ENCODE data around the gene SSTR3. TPM values are rescaled to one million over a fixed set of nuclear protein-coding genes. Genes with fewer than 3 reads are reported as not detected.

SSTR3 gene
- total RNA-seq, 1 donor from 2014 or later: not detected

GRCh38 chr22:37224757-37225420 lies 12.6 kb upstream of the SSTR3 start:
- no peaks in the 10 kb centered on the region for H3K36me3 Mint-ChIP-seq (ENCODE audit: low read depth)
- H3K27me3 Mint-ChIP-seq (ENCODE audit: low read depth): peaks cover 13% of the 10 kb centered on the region
- H3K4me1 Mint-ChIP-seq (ENCODE audit: low read depth): peaks cover 19% of the 10 kb centered on the region
- H3K4me3 Mint-ChIP-seq (ENCODE audit: unreplicated experiment): no peak overlapping the region
- no peak for DNase-seq (ENCODE audit: low spot score)
- H3K27ac Mint-ChIP-seq (ENCODE audit: unreplicated experiment): no peak overlapping the region
- H3K9me3 Mint-ChIP-seq (ENCODE audit: low read depth): no peaks in the 10 kb centered on the region
- no peak for TF ChIP-seq CTCF (IDR thresholded peaks at IDR 0.05)

- Mint-ChIP-seq H3K4me1 (ENCODE audit: low read depth) (peaks cover 12% of the 10 kb centered on the region), H3K27ac (ENCODE audit: unreplicated experiment) (no peak overlapping the region), H3K36me3 (ENCODE audit: low read depth) (no peaks in the 10 kb centered on the region), H3K27me3 (ENCODE audit: low read depth) (peaks cover 20% of the 10 kb centered on the region), H3K4me3 (ENCODE audit: unreplicated experiment) (no peak overlapping the region), H3K9me3 (ENCODE audit: low read depth) (no peaks in the 10 kb centered on the region)
- TF ChIP-seq CTCF (IDR thresholded peaks at IDR 0.05): no peak
- no peak for DNase-seq (ENCODE audit: low spot score)
These were observed 11.8 kb upstream of the SSTR3 start for GRCh38 chr22:37223965-37224551.

DNA sequence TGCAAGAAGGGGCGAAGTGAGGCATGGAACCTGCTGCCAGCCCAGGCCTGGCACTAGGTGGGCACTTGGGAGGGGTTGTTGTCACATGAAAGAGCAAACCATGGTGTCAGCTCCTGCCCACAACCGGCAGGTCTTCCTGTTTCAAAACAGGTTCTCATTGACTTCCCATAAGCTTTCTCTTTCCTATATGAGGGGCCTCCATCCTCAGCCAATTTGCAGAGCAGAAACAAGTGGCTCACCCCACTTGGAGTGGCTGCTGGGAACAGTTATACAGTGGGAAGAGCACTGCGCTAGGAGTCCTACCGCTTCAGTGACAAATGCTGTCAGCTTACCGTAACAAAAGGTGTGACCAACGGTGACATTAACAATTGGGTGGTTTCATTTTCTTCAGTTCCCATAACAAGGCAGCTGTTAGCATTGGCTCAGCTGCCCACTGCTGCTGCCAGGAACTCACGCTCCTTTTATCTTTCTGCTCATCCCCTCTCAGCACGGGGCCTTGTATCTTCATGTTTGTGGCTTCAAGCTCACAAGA lies 10.2 kb upstream of the SSTR3 start:
- no peaks in the 10 kb centered on the region for H3K4me1 Mint-ChIP-seq (ENCODE audit: low read depth)
- no peak for DNase-seq (ENCODE audit: low spot score)
- no peak overlapping the region for H3K4me3 Mint-ChIP-seq (ENCODE audit: unreplicated experiment)
- no peak for TF ChIP-seq CTCF (IDR thresholded peaks at IDR 0.05)
- H3K9me3 Mint-ChIP-seq (ENCODE audit: low read depth): no peaks in the 10 kb centered on the region
- H3K27me3 Mint-ChIP-seq (ENCODE audit: low read depth): peaks cover 29% of the 10 kb centered on the region
- no peak overlapping the region for H3K27ac Mint-ChIP-seq (ENCODE audit: unreplicated experiment)
- H3K36me3 Mint-ChIP-seq (ENCODE audit: low read depth): no peaks in the 10 kb centered on the region

GRCh38 chr22:37221424-37222333 lies 9.4 kb upstream of the SSTR3 start:
- Mint-ChIP-seq H3K4me1 (ENCODE audit: low read depth) (no peaks in the 10 kb centered on the region), H3K27ac (ENCODE audit: unreplicated experiment) (no peak overlapping the region), H3K36me3 (ENCODE audit: low read depth) (no peaks in the 10 kb centered on the region), H3K27me3 (ENCODE audit: low read depth) (peaks cover 35% of the 10 kb centered on the region), H3K4me3 (ENCODE audit: unreplicated experiment) (no peak overlapping the region), H3K9me3 (ENCODE audit: low read depth) (no peaks in the 10 kb centered on the region)
- no peak for TF ChIP-seq CTCF (IDR thresholded peaks at IDR 0.05)
- no peak for DNase-seq (ENCODE audit: low spot score)

GRCh38 chr22:37220543-37220981 lies 8.3 kb upstream of the SSTR3 start:
- Mint-ChIP-seq H3K4me3 (ENCODE audit: unreplicated experiment) (no peak overlapping the region), H3K4me1 (ENCODE audit: low read depth) (no peaks in the 10 kb centered on the region), H3K27ac (ENCODE audit: unreplicated experiment) (no peak overlapping the region), H3K9me3 (ENCODE audit: low read depth) (no peaks in the 10 kb centered on the region), H3K27me3 (ENCODE audit: low read depth) (peaks cover 35% of the 10 kb centered on the region), H3K36me3 (ENCODE audit: low read depth) (no peaks in the 10 kb centered on the region)
- TF ChIP-seq CTCF (IDR thresholded peaks at IDR 0.05): no peak
- no peak for DNase-seq (ENCODE audit: low spot score)
